ENCODE measurements around the gene NFKB1.
A peak's percentile ranks its signal among the peaks of the same experiment; 100 is the strongest.
"Not testable (repeated sequence)": the region's sequence is repeated elsewhere in the genome, so short reads cannot be mapped to it uniquely, and the experiment has no call there.

Gene NFKB1

GRCh38 chr4:102598762-102599374, 97.7 kb downstream of the NFKB1 start:
- DNase-seq (ENCODE audit: low spot score), result no peak

GRCh38 chr4:102599455-102599854, 98.3 kb downstream of the NFKB1 start:
- no peak for DNase-seq (ENCODE audit: low spot score)

DNA sequence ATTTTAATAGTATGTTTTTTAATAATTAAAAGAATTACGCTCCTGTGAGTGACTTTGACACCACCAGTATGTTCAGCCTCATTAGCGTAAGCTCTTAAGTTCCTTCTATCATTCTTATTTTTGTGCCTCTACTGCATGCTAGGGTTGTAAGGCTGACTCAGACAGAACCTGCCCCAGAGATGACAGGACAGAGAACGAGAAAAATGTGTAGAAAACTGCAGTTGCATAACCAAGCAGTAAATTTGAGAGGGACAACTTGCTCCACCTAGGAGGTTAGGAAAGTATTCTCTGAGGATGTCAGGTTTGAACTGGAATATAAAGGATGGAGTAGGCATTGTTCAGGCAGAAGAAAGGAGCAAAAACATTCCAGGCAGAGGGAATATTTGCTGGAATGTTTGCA, 98.7 kb downstream of the NFKB1 start:
- peak; percentile 24 for DNase-seq (ENCODE audit: low spot score)

DNA sequence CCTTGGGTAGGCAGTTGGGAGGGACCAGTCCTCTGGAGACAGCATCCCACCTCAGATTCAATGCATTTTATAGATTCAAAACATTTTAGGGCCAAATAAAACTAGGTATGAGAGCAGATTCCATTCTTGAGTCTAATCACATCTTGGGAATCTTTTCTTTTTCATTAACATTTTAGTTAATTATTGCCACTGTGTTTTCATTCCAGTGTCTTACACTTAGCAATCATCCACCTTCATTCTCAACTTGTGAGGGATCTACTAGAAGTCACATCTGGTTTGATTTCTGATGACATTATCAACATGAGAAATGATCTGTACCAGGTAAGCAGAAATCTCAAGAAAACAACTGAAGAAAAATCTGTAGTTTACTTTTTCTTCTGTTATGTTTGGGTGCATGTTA, 99.5 kb downstream of the NFKB1 start:
- peak; percentile 42 for DNase-seq (ENCODE audit: low spot score)

GRCh38 chr4:102601586-102602227, 100.5 kb downstream of the NFKB1 start:
- DNase-seq (ENCODE audit: low spot score), result peak; percentile 55

DNA sequence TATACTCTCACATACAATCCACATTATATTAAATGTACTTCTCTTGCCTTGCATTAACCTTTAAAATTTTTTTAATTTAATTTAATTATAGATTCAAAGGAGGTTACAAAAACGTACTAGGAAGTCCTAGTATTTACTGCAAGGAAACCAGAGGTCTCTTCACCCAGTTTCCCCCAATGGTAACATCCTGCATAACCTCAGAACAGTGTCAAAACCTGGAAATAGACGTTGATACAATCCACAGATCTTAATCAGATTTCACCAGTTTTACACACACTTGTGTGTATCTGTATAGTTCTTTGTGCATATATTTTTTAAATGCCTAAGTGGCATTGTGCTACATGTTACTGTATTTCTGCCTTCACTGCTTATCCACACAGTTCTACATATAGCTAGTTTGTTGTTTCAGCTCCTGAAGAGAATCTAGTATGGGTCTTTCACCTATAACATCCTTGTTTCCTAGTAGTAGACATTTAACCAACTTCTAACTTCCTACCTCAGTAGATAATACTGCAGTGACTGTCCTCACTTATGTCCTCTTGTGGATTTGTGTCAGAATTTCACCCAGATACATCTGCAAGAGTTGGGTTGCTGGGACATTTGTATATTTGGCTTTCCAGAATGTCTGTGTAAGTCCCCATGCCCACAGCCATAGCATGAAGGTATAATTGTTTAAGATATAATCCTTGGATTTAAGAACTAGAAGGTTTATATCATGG, 103.2 kb downstream of the NFKB1 start:
- DNase-seq (ENCODE audit: low spot score), result no peak

DNA sequence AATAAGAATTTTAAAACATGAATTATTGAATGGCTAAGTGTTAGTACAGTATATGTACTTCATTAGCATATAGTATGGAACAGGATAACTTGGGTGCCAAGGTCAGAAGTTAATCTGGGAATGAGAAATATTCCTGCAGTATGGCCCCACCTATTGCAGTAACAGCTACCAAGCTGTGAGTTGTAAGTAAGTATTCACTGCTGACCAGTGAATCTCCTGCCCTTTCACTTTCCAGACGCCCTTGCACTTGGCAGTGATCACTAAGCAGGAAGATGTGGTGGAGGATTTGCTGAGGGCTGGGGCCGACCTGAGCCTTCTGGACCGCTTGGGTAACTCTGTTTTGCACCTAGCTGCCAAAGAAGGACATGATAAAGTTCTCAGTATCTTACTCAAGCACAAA, 105.1 kb downstream of the NFKB1 start:
- DNase-seq (ENCODE audit: low spot score), result peak; percentile 20

- no peak for DNase-seq (ENCODE audit: low spot score)
These were observed 105.8 kb downstream of the NFKB1 start for GRCh38 chr4:102606846-102607450.

- peak; percentile 50 for DNase-seq (ENCODE audit: low spot score)
These were observed 107.0 kb downstream of the NFKB1 start for GRCh38 chr4:102608190-102608589.

- no peak for DNase-seq (ENCODE audit: low spot score)
These were observed 108.8 kb downstream of the NFKB1 start for GRCh38 chr4:102610007-102610406.

DNA sequence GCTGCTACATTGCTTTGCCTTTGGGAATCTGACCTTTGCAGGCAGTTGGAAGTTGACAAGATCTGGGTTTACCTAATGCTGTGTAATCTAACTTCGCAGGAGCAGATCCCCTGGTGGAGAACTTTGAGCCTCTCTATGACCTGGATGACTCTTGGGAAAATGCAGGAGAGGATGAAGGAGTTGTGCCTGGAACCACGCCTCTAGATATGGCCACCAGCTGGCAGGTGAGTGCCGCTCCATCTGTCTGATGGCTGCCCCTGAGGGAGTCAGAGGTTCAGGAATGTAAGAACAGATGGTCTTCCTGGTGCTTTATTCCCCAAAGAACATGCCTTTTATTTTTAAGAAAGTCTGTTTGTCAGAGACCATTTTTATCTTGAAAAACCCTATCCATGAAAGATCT, 109.3 kb downstream of the NFKB1 start:
- no peak for DNase-seq (ENCODE audit: low spot score)

GRCh38 chr4:102612210-102612609, 111.1 kb downstream of the NFKB1 start:
- no peak for DNase-seq (ENCODE audit: low spot score)

DNA sequence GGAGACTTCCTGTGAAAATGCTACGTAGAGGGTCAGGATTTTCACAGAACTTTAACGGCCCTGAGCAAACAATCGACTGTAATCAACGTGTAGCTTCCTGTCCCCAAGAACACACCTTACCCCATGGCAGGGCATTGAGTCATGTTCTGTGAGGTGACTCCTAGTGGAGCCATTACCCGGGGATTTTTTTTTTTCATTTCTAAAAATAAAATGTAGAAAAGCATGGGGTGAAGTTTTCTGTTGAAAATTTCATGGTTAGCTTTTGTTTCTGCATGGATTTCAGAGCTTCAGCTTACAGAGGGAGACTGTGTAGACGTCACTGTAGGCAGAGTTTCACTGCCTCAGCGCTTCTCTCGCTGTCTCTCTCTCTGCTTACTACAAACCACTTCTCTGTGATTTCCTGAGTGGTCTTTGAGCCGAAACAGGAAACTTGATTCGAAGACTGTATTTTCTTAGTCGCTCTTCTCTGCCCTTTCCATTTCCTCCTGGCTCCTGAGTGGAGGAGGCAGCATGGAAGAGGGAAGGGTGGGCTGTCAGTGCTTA, 111.7 kb downstream of the NFKB1 start:
- DNase-seq (ENCODE audit: low spot score), result no peak

- no peak for DNase-seq (ENCODE audit: low spot score)
These were observed 113.6 kb downstream of the NFKB1 start for GRCh38 chr4:102614801-102615200.

DNA sequence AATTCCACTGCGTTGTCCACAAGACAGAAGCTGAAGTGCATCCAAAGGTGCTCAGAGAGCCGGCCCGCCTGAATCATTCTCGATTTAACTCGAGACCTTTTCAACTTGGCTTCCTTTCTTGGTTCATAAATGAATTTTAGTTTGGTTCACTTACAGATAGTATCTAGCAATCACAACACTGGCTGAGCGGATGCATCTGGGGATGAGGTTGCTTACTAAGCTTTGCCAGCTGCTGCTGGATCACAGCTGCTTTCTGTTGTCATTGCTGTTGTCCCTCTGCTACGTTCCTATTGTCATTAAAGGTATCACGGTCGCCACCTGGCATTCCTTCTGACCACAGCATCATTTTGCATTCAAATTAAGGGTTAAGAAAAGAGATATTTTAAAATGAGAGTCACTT, 115.5 kb downstream of the NFKB1 start:
- no peak for DNase-seq (ENCODE audit: low spot score)

GRCh38 chr4:102619021-102619420, 117.9 kb downstream of the NFKB1 start:
- not testable (repeated sequence) for DNase-seq (ENCODE audit: low spot score)

DNA sequence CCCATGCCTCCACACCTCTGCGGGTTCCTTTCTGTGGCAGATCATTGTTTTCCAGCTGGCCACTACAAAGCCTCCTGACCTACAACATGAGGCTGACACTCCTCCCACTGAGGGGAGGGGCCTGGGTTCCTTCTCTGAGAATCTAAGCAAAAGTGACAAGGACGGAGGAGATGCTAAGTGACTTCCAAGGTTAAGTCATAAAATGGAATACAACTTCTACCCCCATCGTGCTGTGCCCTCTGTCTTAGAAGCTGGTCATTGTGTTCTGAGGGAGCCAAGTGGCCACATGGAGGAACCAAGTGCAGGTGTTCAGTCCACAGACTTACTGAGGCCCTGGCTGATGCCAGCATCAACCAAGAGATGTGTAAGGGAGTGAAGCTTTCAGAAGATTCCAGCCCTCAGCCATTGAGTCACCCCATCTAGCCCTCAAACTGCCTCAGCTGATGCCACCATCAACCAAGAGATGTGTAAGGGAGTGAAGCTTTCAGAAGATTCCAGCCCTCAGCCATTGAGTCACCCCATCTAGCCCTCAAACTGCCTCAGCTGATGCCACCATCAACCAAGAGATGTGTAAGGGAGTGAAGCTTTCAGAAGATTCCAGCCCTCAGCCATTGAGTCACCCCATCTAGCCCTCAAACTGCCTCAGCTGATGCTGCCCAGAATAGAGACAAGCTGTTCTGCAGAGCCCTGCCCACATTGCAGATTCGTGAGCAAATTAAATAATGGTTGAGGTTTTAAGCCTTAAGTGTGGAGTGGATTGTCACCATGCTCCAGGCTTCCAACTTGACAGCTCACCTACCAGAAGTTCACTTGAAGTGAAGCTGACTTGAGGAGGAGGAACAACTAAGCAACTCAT, 118.8 kb downstream of the NFKB1 start:
- DNase-seq (ENCODE audit: low spot score), result peak; percentile 84

DNA sequence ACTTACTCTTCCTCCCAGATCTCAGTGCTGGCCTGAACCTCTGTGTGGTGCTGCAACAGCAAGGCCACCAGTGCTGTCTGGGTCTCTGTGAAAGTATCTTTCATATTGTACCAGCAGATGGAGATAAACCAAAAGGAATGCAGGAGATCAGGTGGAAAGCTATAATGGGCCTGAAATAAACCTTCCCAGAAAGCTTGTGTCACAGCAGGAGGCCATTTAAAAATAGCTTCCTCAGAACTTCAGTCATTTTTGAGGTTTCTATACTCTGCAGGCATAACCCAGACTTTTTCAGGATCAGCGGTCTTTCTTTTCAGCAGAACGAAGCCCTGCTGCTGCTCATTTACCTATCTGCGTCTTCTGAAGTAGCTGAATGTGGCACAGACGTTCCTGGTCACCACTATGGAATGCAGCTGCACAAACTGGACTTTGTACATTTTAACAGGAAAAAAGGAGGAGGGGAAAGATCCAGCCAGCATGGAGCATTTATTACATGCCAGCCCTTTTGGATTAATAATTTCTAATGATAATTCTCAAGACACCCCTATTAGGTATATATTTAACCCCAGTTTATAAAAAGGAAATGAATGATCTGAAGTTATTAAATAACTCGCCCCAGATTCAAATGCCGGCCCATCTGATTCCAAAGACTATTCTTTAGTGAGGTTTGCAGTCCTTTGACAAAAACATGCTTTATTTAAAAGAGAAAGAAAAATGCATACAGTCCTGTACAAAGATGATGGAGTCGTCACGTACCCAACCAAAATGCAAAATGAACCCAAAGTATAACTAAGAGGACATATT, 119.7 kb downstream of the NFKB1 start:
- peak; percentile 97 for DNase-seq (ENCODE audit: low spot score)

GRCh38 chr4:102623622-102624021, 122.5 kb downstream of the NFKB1 start:
- peak; percentile 33 for DNase-seq (ENCODE audit: low spot score)

GRCh38 chr4:102624505-102624904, 123.3 kb downstream of the NFKB1 start:
- no peak for DNase-seq (ENCODE audit: low spot score)

All from kidney tubule cell (primary cell).